ENCODE measurements around the gene KIF2C.

The KIF2C gene

GRCh38 chr1:44817307-44817706 lies 77.7 kb downstream of the KIF2C start:
- DNase-seq, result no peak

Data from stimulated activated CD4-positive, alpha-beta T cell treated with anti-CD3 and anti-CD28 coated beads, Interleukin-12 subunit alpha, Interleukin-12 subunit beta, amount 100 ng/mL, for 4 hours (primary cell).